Measurements from ENCODE around the gene FZD8. TPM values are rescaled to one million over a fixed set of nuclear protein-coding genes. Genes with fewer than 3 reads are reported as not detected.
"Not testable (repeated sequence)": the region's sequence is repeated elsewhere in the genome, so short reads cannot be mapped to it uniquely, and the experiment has no call there.

The FZD8 gene
- 64.6 TPM for polyA plus RNA-seq (2013, experiment 1 of 2)
- polyA plus RNA-seq (2013, experiment 2 of 2), result 68.1 TPM

- H3K23ac ChIP-seq (ENCODE audit: low read depth, low read length, poor library complexity), result peak within 1 kb of the TSS; percentile 100
- H3K36me3 ChIP-seq (replicated peaks in 1 of 2; ENCODE audit: control insufficient read depth in 2 of 2, insufficient read depth in 2 of 2, low read length in 2 of 2), result peaks cover 0 to 9% of the 10 kb centered on the region in 2 donors
- H3K4me2 ChIP-seq (ENCODE audit: insufficient read depth, low read length, poor library complexity, severe bottlenecking), result peak within 1 kb of the TSS; percentile 89
- peak within 1 kb of the TSS; percentile 57 to 86 for H3K4me3 ChIP-seq (ENCODE audit: low read length in 2 of 2)
- peaks cover 2 to 15% of the 10 kb centered on the region in 2 donors for H3K4me1 ChIP-seq (ENCODE audit: control insufficient read depth in 2 of 2, insufficient read depth in 1 of 2, low read depth in 1 of 2, low read length in 2 of 2)
- peak; percentile 95 for DNase-seq (ENCODE audit: low spot score)
- H4K91ac ChIP-seq (ENCODE audit: low read depth, low read length, poor library complexity), result peak within 1 kb of the TSS; percentile 50
- H3K14ac ChIP-seq (ENCODE audit: low read length), result peak within 1 kb of the TSS; percentile 97
- no CpG with 5 or more reads among the region's 80 CpGs for WGBS, 2 donors (ENCODE audit: extremely low coverage in 2 of 2, insufficient read length in 2 of 2, insufficient replicate concordance in 1 of 2)
- H2AK5ac ChIP-seq (ENCODE audit: low read depth, low read length), result peak within 1 kb of the TSS; percentile 68
- no peak within 1 kb of the TSS for H4K8ac ChIP-seq (ENCODE audit: low read depth, low read length)
- H3K18ac ChIP-seq (ENCODE audit: low read length), result peak within 1 kb of the TSS; percentile 99
- no peak within 1 kb of the TSS for H2BK12ac ChIP-seq (ENCODE audit: low read length)
- H2BK15ac ChIP-seq (ENCODE audit: low read length), result peak within 1 kb of the TSS; percentile 92
- H2BK5ac ChIP-seq (ENCODE audit: low read length), result peak within 1 kb of the TSS; percentile 100
- H3K27me3 ChIP-seq (ENCODE audit: control insufficient read depth in 3 of 3, insufficient read depth in 3 of 3, low read depth in 1 of 3, low read length in 3 of 3), result peaks cover 0 to 70% (median 4%) of the 10 kb centered on the region in 3 experiments
- H3K27ac ChIP-seq (replicated peaks; ENCODE audit: low read length), result peak within 1 kb of the TSS; percentile 76
- peak within 1 kb of the TSS; percentile 98 for H2AFZ ChIP-seq (ENCODE audit: low read length)
- peak within 1 kb of the TSS; percentile 100 for H3K9ac ChIP-seq (ENCODE audit: low read depth, low read length, poor library complexity)
- peaks cover 8% of the 10 kb centered on the region for H3K79me1 ChIP-seq (ENCODE audit: low read depth, low read length)
- H3K9me3 ChIP-seq (replicated peaks in 1 of 2; ENCODE audit: control insufficient read depth in 2 of 2, insufficient read depth in 1 of 2, low read depth in 1 of 2, low read length in 2 of 2), result peaks cover 2 to 4% of the 10 kb centered on the region in 2 donors
- H3K4ac ChIP-seq (ENCODE audit: low read length), result peak within 1 kb of the TSS; percentile 97
- peak within 1 kb of the TSS; percentile 35 for H2BK120ac ChIP-seq (ENCODE audit: low read depth, low read length)
Measured at GRCh38 chr10:35642035-35642792, at the start of gene FZD8. TSS of gene FZD8 (minus strand) at chr10:35642296. CDS start at chr10:35641429, 867 bp downstream.

- Histone ChIP-seq H4K8ac (ENCODE audit: low read depth, low read length) (no peak overlapping the region), H3K4me2 (ENCODE audit: insufficient read depth, low read length, poor library complexity, severe bottlenecking) (peak overlapping the region; percentile 20), H3K9me3 (replicated peaks in 1 of 2; ENCODE audit: control insufficient read depth in 2 of 2, insufficient read depth in 1 of 2, low read depth in 1 of 2, low read length in 2 of 2) (peaks cover 0 to 2% of the 10 kb centered on the region in 2 donors), H3K9ac (ENCODE audit: low read depth, low read length, poor library complexity) (no peak overlapping the region), H2BK15ac (ENCODE audit: low read length) (no peak overlapping the region), H2AFZ (ENCODE audit: low read length) (no peak overlapping the region), H3K18ac (ENCODE audit: low read length) (no peak overlapping the region), H3K4me1 (ENCODE audit: control insufficient read depth in 2 of 2, insufficient read depth in 1 of 2, low read depth in 1 of 2, low read length in 2 of 2) (peaks cover 0 to 10% of the 10 kb centered on the region in 2 donors), H2BK12ac (ENCODE audit: low read length) (no peak overlapping the region), H3K79me1 (ENCODE audit: low read depth, low read length) (no peaks in the 10 kb centered on the region), H4K91ac (ENCODE audit: low read depth, low read length, poor library complexity) (no peak overlapping the region), H2BK5ac (ENCODE audit: low read length) (no peak overlapping the region), H3K27ac (replicated peaks; ENCODE audit: low read length) (peak overlapping the region; percentile 43), H3K4me3 (ENCODE audit: low read length in 2 of 2) (no peak overlapping the region), H3K27me3 (ENCODE audit: control insufficient read depth in 3 of 3, insufficient read depth in 3 of 3, low read depth in 1 of 3, low read length in 3 of 3) (peaks cover 0 to 37% (median 0%) of the 10 kb centered on the region in 3 experiments), H2AK5ac (ENCODE audit: low read depth, low read length) (no peak overlapping the region), H3K36me3 (replicated peaks in 1 of 2; ENCODE audit: control insufficient read depth in 2 of 2, insufficient read depth in 2 of 2, low read length in 2 of 2) (no peaks in the 10 kb centered on the region), H2BK120ac (ENCODE audit: low read depth, low read length) (no peak overlapping the region), H3K23ac (ENCODE audit: low read depth, low read length, poor library complexity) (no peak overlapping the region), H3K14ac (ENCODE audit: low read length) (no peak overlapping the region), H3K4ac (ENCODE audit: low read length) (no peak overlapping the region)
- no peak for DNase-seq (ENCODE audit: low spot score)
- WGBS, 2 donors (ENCODE audit: extremely low coverage in 2 of 2, insufficient read length in 2 of 2, insufficient replicate concordance in 1 of 2), result no CpG with 5 or more reads among the region's 12 CpGs
Measured at GRCh38 chr10:35691522-35692236, 49.6 kb upstream of the FZD8 start.

- Histone ChIP-seq H3K9ac (ENCODE audit: low read depth, low read length, poor library complexity) (no peak overlapping the region), H3K36me3 (replicated peaks in 1 of 2; ENCODE audit: control insufficient read depth in 2 of 2, insufficient read depth in 2 of 2, low read length in 2 of 2) (no peaks in the 10 kb centered on the region), H2BK5ac (ENCODE audit: low read length) (no peak overlapping the region), H3K14ac (ENCODE audit: low read length) (no peak overlapping the region), H3K4me1 (ENCODE audit: control insufficient read depth in 2 of 2, insufficient read depth in 1 of 2, low read depth in 1 of 2, low read length in 2 of 2) (peaks cover 0 to 10% of the 10 kb centered on the region in 2 donors), H3K4me2 (ENCODE audit: insufficient read depth, low read length, poor library complexity, severe bottlenecking) (no peak overlapping the region), H4K8ac (ENCODE audit: low read depth, low read length) (no peak overlapping the region), H2BK120ac (ENCODE audit: low read depth, low read length) (no peak overlapping the region), H2AFZ (ENCODE audit: low read length) (no peak overlapping the region), H4K91ac (ENCODE audit: low read depth, low read length, poor library complexity) (no peak overlapping the region), H2BK15ac (ENCODE audit: low read length) (no peak overlapping the region), H3K27ac (replicated peaks; ENCODE audit: low read length) (no peak overlapping the region), H3K9me3 (replicated peaks in 1 of 2; ENCODE audit: control insufficient read depth in 2 of 2, insufficient read depth in 1 of 2, low read depth in 1 of 2, low read length in 2 of 2) (peaks cover 0 to 2% of the 10 kb centered on the region in 2 donors), H2AK5ac (ENCODE audit: low read depth, low read length) (no peak overlapping the region), H3K18ac (ENCODE audit: low read length) (peak overlapping the region; percentile 28), H2BK12ac (ENCODE audit: low read length) (no peak overlapping the region), H3K4ac (ENCODE audit: low read length) (no peak overlapping the region), H3K23ac (ENCODE audit: low read depth, low read length, poor library complexity) (no peak overlapping the region), H3K4me3 (ENCODE audit: low read length in 2 of 2) (no peak overlapping the region), H3K27me3 (ENCODE audit: control insufficient read depth in 3 of 3, insufficient read depth in 3 of 3, low read depth in 1 of 3, low read length in 3 of 3) (peaks cover 0 to 37% (median 0%) of the 10 kb centered on the region in 3 experiments), H3K79me1 (ENCODE audit: low read depth, low read length) (no peaks in the 10 kb centered on the region)
- DNase-seq (ENCODE audit: low spot score), result no peak
- no CpG with 5 or more reads among the region's 5 CpGs for WGBS, 2 donors (ENCODE audit: extremely low coverage in 2 of 2, insufficient read length in 2 of 2, insufficient replicate concordance in 1 of 2)
Measured at GRCh38 chr10:35690534-35690933, 48.4 kb upstream of the FZD8 start.

GRCh38 chr10:35685858-35686257 is 43.8 kb upstream of the FZD8 start:
- H3K4me1 ChIP-seq (ENCODE audit: control insufficient read depth in 2 of 2, insufficient read depth in 1 of 2, low read depth in 1 of 2, low read length in 2 of 2); H3K9ac ChIP-seq (ENCODE audit: low read depth, low read length, poor library complexity); H2BK120ac ChIP-seq (ENCODE audit: low read depth, low read length); H3K27ac ChIP-seq (replicated peaks; ENCODE audit: low read length); H2AFZ ChIP-seq (ENCODE audit: low read length); H2BK15ac ChIP-seq (ENCODE audit: low read length); H4K8ac ChIP-seq (ENCODE audit: low read depth, low read length); H4K91ac ChIP-seq (ENCODE audit: low read depth, low read length, poor library complexity); H3K23ac ChIP-seq (ENCODE audit: low read depth, low read length, poor library complexity); H3K9me3 ChIP-seq (replicated peaks in 1 of 2; ENCODE audit: control insufficient read depth in 2 of 2, insufficient read depth in 1 of 2, low read depth in 1 of 2, low read length in 2 of 2); H3K79me1 ChIP-seq (ENCODE audit: low read depth, low read length); H3K18ac ChIP-seq (ENCODE audit: low read length); H3K14ac ChIP-seq (ENCODE audit: low read length); H2AK5ac ChIP-seq (ENCODE audit: low read depth, low read length); H3K4me2 ChIP-seq (ENCODE audit: insufficient read depth, low read length, poor library complexity, severe bottlenecking); H3K4me3 ChIP-seq (ENCODE audit: low read length in 2 of 2); H3K36me3 ChIP-seq (replicated peaks in 1 of 2; ENCODE audit: control insufficient read depth in 2 of 2, insufficient read depth in 2 of 2, low read length in 2 of 2); H2BK5ac ChIP-seq (ENCODE audit: low read length); H2BK12ac ChIP-seq (ENCODE audit: low read length); DNase-seq (ENCODE audit: low spot score); H3K4ac ChIP-seq (ENCODE audit: low read length): not testable (repeated sequence)
- WGBS, 2 donors (ENCODE audit: extremely low coverage in 2 of 2, insufficient read length in 2 of 2, insufficient replicate concordance in 1 of 2), result no CpG with 5 or more reads among the region's 4 CpGs
- H3K27me3 ChIP-seq (ENCODE audit: control insufficient read depth in 3 of 3, insufficient read depth in 3 of 3, low read depth in 1 of 3, low read length in 3 of 3), result peaks cover 0 to 11% (median 0%) of the 10 kb centered on the region in 3 experiments
